Activated T-cell treated with anti-CD3 and anti-CD28 coated beads, Interleukin-2, amount 50 U/mL, for 72 hours (primary cell): ENCODE results near the gene SETDB1. TPM values are rescaled to one million over a fixed set of nuclear protein-coding genes. Genes with fewer than 3 reads are reported as not detected.
"Not testable (repeated sequence)": the region's sequence is repeated elsewhere in the genome, so short reads cannot be mapped to it uniquely, and the experiment has no call there.

Experiments
- ATAC-seq, 2 donors: fragments of 150-1000 bp; cut with Tn5 transposase; replicated peaks in 1 of 2; 2 replicates each; pipeline ENCODE4 v1.10.0; 2021; ENCODE audit warnings: moderate library complexity in 2 of 2, mild to moderate bottlenecking in 1 of 2
- DNase-seq, 2 donors: peaks; one replicate each; pipeline ENCODE4 v3.0.0; 2021 to 2022; ENCODE audit warnings: mixed read lengths in 1 of 2
- H3K27ac Mint-ChIP-seq: one replicate; pipeline ENCODE4 v1.8.0; 2022; ENCODE audit warnings: mild to moderate bottlenecking, moderate library complexity, mixed read lengths
- H3K27me3 Mint-ChIP-seq: one replicate; pipeline ENCODE4 v1.8.0; 2022; ENCODE audit warnings: low read depth, mixed read lengths
- H3K36me3 Mint-ChIP-seq, 2 donors: one replicate each; pipeline ENCODE4 v1.8.0; 2022; ENCODE audit warnings: mixed read lengths in 2 of 2, mild to moderate bottlenecking in 1 of 2; ENCODE audit not compliant: insufficient read depth in 2 of 2
- H3K4me1 Mint-ChIP-seq: one replicate; pipeline ENCODE4 v1.8.0; 2022; ENCODE audit warnings: low read depth, mixed read lengths
- H3K4me3 Mint-ChIP-seq, 2 donors: one replicate each; pipeline ENCODE4 v1.8.0; 2022; ENCODE audit warnings: mild to moderate bottlenecking in 2 of 2, mixed read lengths in 2 of 2, moderate library complexity in 2 of 2
- H3K9me3 Mint-ChIP-seq, 2 donors: one replicate each; pipeline ENCODE4 v1.8.0; 2022; ENCODE audit warnings: mixed read lengths in 2 of 2
- total RNA-seq, 2 donors: library from RNA; stranded (reverse); gene quantifications; one replicate each; pipeline ENCODE4 v1.2.3, GENCODE V29; 2022

SETDB1 gene
- total RNA-seq, 2 donors from 2014 or later, result 60.4 to 70.1 TPM

- Mint-ChIP-seq H3K4me1 (peaks cover 19% of the 10 kb centered on the region), H3K27ac (no peak overlapping the region), H3K36me3 (no peaks in the 10 kb centered on the region), H3K27me3 (no peaks in the 10 kb centered on the region), H3K9me3 (peaks cover 0 to 2% of the 10 kb centered on the region in 2 donors), H3K4me3 (no peak overlapping the region)
- no peak for DNase-seq
- ATAC-seq, result no peak
Observed at GRCh38 chr1:150906329-150906728, 19.8 kb upstream of the SETDB1 start.

GRCh38 chr1:150906813-150907212 lies 19.4 kb upstream of the SETDB1 start:
- DNase-seq (no peak), ATAC-seq (no peak)
- no peaks in the 10 kb centered on the region for H3K36me3 Mint-ChIP-seq
- H3K4me1 Mint-ChIP-seq, result peaks cover 19% of the 10 kb centered on the region
- H3K27me3 Mint-ChIP-seq, result no peaks in the 10 kb centered on the region
- H3K27ac Mint-ChIP-seq, result no peak overlapping the region
- no peak overlapping the region for H3K4me3 Mint-ChIP-seq
- H3K9me3 Mint-ChIP-seq, result peaks cover 0 to 2% of the 10 kb centered on the region in 2 donors

GRCh38 chr1:150909585-150910180 lies 16.5 kb upstream of the SETDB1 start:
- Mint-ChIP-seq H3K27me3 (no peaks in the 10 kb centered on the region), H3K4me1 (peaks cover 19% of the 10 kb centered on the region), H3K36me3 (no peaks in the 10 kb centered on the region)

DNA sequence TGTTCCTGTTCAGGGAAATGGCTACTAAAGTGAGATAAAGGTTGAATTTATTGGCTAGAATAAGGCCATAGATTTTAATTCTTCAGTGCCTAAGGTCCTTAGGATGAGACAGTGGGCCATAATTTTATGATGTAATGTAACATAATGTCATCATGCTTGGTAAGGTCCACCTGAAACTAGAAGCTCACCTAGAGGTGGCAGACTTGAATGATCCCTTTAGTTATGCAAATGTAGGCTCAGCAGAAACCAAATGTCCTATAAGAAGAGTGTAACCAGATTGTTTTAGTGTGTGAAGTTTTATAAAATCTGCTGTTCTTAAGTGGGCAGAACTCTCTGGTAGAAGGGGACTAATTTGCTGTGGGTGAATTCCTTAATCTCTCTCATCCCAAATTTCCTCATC lies 13.5 kb upstream of the SETDB1 start:
- DNase-seq, result no peak
- peaks cover 7% of the 10 kb centered on the region for H3K4me1 Mint-ChIP-seq

More at GRCh38 chr1:150909585-150910180, 16.5 kb upstream of the SETDB1 start:
- Mint-ChIP-seq H3K4me3 (no peak overlapping the region), H3K27ac (peak overlapping the region; percentile 25), H3K9me3 (peaks cover 0 to 2% of the 10 kb centered on the region in 2 donors)
- DNase-seq, result no peak
- ATAC-seq, result no peak

DNA sequence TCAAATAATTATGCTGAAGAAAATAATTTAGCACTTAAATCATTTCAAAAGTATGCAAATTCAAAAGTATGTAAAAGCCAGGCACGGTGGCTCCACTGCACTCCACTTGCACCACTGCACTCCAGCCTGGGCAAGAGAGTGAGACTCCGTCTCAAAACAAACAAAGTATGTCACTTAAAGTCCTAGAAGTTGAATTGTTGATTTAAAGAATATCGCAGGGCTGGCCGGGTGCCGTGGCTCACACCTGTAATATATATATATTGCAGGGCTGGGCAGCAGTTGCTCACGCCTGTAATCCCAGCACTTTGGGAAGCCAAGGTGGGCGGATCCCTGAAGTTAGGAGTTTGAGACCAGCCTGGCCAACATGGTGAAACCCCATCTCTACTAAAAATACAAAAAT lies 8.8 kb upstream of the SETDB1 start:
- no peaks in the 10 kb centered on the region for H3K36me3 Mint-ChIP-seq
- no peak for ATAC-seq

More for the DNA sequence above, 13.5 kb upstream of the SETDB1 start:
- Mint-ChIP-seq H3K27me3 (no peaks in the 10 kb centered on the region), H3K36me3 (no peaks in the 10 kb centered on the region), H3K4me3 (no peak overlapping the region), H3K9me3 (peaks cover 0 to 2% of the 10 kb centered on the region in 2 donors), H3K27ac (no peak overlapping the region)
- no peak for ATAC-seq

DNA sequence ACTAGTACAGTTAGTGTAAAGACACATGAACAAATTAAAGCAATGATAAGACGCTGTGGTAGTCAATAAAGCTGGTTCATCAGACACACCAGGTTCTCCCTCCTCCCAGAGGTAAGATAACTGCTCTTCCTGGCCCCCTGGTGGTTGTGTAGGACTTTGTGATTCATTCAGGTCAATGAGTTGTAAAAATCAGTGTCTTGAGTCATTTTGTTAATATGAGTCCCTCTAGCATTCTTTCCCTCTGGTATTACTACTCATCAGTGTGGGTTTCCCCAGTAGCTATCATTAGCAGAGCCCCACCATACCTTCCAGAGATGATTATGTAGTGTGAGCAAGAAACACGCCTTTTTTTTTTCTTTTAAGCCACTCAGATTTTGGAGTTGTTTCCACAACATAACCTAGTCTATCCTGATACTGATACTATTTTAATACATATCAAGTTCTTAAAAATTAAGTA lies 3.6 kb upstream of the SETDB1 start:
- peak overlapping the region; percentile 60 for H3K27ac Mint-ChIP-seq
- H3K4me3 Mint-ChIP-seq, result peak overlapping the region; percentile 29 to 51
- ATAC-seq (peak; percentile 90 to 92), DNase-seq (peak; percentile 84 to 87)
- peaks cover under 1 to 3% of the 10 kb centered on the region in 2 donors for H3K36me3 Mint-ChIP-seq
- H3K4me1 Mint-ChIP-seq, result peaks cover 31% of the 10 kb centered on the region
- H3K9me3 Mint-ChIP-seq, result no peaks in the 10 kb centered on the region
- H3K27me3 Mint-ChIP-seq, result no peaks in the 10 kb centered on the region

More for the DNA sequence above, 8.8 kb upstream of the SETDB1 start:
- Mint-ChIP-seq H3K4me3 (no peak overlapping the region), H3K27me3 (no peaks in the 10 kb centered on the region), H3K9me3 (no peaks in the 10 kb centered on the region), H3K27ac (no peak overlapping the region), H3K4me1 (peaks cover 6% of the 10 kb centered on the region)
- no peak for DNase-seq

DNA sequence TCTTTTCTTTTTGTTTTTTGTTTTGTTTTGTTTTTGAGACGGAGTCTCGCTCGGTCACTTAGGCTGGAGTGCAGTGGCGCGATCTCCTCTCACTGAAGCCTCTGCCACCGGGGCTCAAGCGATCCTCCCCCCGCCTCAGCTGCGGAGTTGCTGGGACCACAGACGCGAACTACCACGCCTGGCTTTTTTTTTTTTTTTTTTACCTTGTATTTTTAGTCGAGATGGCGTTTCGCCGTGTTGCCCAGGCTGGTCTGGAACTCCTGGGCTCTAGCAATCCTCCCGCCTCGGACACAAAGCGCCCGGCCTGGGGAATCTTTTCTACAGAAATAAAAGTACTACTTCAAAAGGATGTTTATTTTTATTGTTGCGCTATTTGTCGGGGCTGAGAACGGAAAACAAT lies 1.1 kb upstream of the SETDB1 start:
- peak in 1 of 2 donors; percentile 8 for DNase-seq
- peak overlapping the region; percentile 95 to 97 for H3K4me3 Mint-ChIP-seq
- H3K27me3 Mint-ChIP-seq, result no peaks in the 10 kb centered on the region

GRCh38 chr1:150927624-150928023 lies 1.5 kb downstream of the SETDB1 start:
- peak overlapping the region; percentile 98 for H3K27ac Mint-ChIP-seq
- ATAC-seq (no peak), DNase-seq (no peak)
- peaks cover 0 to 2% of the 10 kb centered on the region in 2 donors for H3K9me3 Mint-ChIP-seq
- peaks cover 22 to 36% of the 10 kb centered on the region in 2 donors for H3K36me3 Mint-ChIP-seq
- H3K4me3 Mint-ChIP-seq, result peak overlapping the region; percentile 95 to 97
- H3K27me3 Mint-ChIP-seq, result no peaks in the 10 kb centered on the region
- H3K4me1 Mint-ChIP-seq, result peaks cover 31% of the 10 kb centered on the region

More for the DNA sequence above, 1.1 kb upstream of the SETDB1 start:
- Mint-ChIP-seq H3K36me3 (peaks cover 12 to 18% of the 10 kb centered on the region in 2 donors), H3K27ac (no peak overlapping the region), H3K9me3 (no peaks in the 10 kb centered on the region), H3K4me1 (peaks cover 38% of the 10 kb centered on the region)
- no peak for ATAC-seq

- ATAC-seq, result no peak
- no peak overlapping the region for H3K27ac Mint-ChIP-seq
- DNase-seq, result no peak
- no peaks in the 10 kb centered on the region for H3K27me3 Mint-ChIP-seq
- H3K9me3 Mint-ChIP-seq, result peaks cover 0 to 2% of the 10 kb centered on the region in 2 donors
- H3K4me1 Mint-ChIP-seq, result peaks cover 24% of the 10 kb centered on the region
- H3K4me3 Mint-ChIP-seq, result no peak overlapping the region
- peaks cover 24 to 40% of the 10 kb centered on the region in 2 donors for H3K36me3 Mint-ChIP-seq
Observed at GRCh38 chr1:150928286-150928685, 2.1 kb downstream of the SETDB1 start.

GRCh38 chr1:150928775-150929174 lies 2.6 kb downstream of the SETDB1 start:
- not testable (repeated sequence) for H3K9me3 Mint-ChIP-seq, H3K4me3 Mint-ChIP-seq, DNase-seq

GRCh38 chr1:150931773-150932172 lies 5.6 kb downstream of the SETDB1 start:
- H3K36me3 Mint-ChIP-seq, result peaks cover 27 to 57% of the 10 kb centered on the region in 2 donors
- peaks cover 0 to 2% of the 10 kb centered on the region in 2 donors for H3K9me3 Mint-ChIP-seq
- peak overlapping the region; percentile 15 for H3K27ac Mint-ChIP-seq
- ATAC-seq (no peak), DNase-seq (no peak)
- no peaks in the 10 kb centered on the region for H3K27me3 Mint-ChIP-seq
- peaks cover 26% of the 10 kb centered on the region for H3K4me1 Mint-ChIP-seq
- no peak overlapping the region for H3K4me3 Mint-ChIP-seq

More at GRCh38 chr1:150928775-150929174, 2.6 kb downstream of the SETDB1 start:
- not testable (repeated sequence) for H3K27ac Mint-ChIP-seq, ATAC-seq, H3K27me3 Mint-ChIP-seq
- Mint-ChIP-seq H3K36me3 (peaks cover 24 to 41% of the 10 kb centered on the region in 2 donors), H3K4me1 (peaks cover 23% of the 10 kb centered on the region)

- Mint-ChIP-seq H3K27me3 (no peaks in the 10 kb centered on the region), H3K36me3 (peaks cover 8 to 21% of the 10 kb centered on the region in 2 donors), H3K4me1 (no peaks in the 10 kb centered on the region), H3K4me3 (no peak overlapping the region), H3K27ac (peak overlapping the region; percentile 68), H3K9me3 (no peaks in the 10 kb centered on the region)
- ATAC-seq (no peak), DNase-seq (no peak)
Observed at GRCh38 chr1:150944856-150945255, 18.7 kb downstream of the SETDB1 start.

DNA sequence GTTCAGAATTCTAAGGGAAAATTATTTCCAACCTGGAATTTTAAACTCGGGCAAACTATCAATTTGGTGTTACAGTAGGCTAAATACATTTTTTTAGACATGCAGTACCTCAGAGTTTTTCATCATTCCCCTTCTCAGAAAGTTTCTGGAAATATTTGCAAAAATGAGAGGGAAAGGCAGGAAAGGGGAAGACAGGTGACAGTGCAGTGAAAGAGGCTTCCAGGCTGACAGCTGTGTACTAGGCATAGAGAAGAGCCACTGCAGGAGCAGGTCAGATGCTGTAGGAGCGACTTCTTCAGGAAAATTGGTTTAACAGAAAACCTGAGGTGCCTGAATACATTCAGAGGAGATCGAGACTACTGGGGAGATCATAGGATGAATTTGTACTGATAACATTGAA lies 28.5 kb downstream of the SETDB1 start:
- ATAC-seq (no peak), DNase-seq (no peak)
- Mint-ChIP-seq H3K27me3 (no peaks in the 10 kb centered on the region), H3K36me3 (peaks cover 13 to 39% of the 10 kb centered on the region in 2 donors), H3K4me1 (peaks cover 8% of the 10 kb centered on the region), H3K4me3 (no peak overlapping the region), H3K9me3 (no peaks in the 10 kb centered on the region), H3K27ac (peak overlapping the region; percentile 27)

GRCh38 chr1:150955280-150955679 lies 29.1 kb downstream of the SETDB1 start:
- DNase-seq (no peak), ATAC-seq (no peak)
- H3K36me3 Mint-ChIP-seq, result peaks cover 13 to 43% of the 10 kb centered on the region in 2 donors
- H3K4me3 Mint-ChIP-seq, result no peak overlapping the region
- H3K27me3 Mint-ChIP-seq, result no peaks in the 10 kb centered on the region
- H3K27ac Mint-ChIP-seq, result peak overlapping the region; percentile 55
- H3K9me3 Mint-ChIP-seq, result no peaks in the 10 kb centered on the region
- peaks cover 8% of the 10 kb centered on the region for H3K4me1 Mint-ChIP-seq
